Pancreas (tissue), 10 donors: ENCODE measurements around the gene POGLUT2. TPM values are rescaled to one million over a fixed set of nuclear protein-coding genes. Genes with fewer than 3 reads are reported as not detected.

ENCODE experiments used
- ATAC-seq, 4 donors: fragments of 200-7000 bp; cut with Tn5 transposase; one replicate each; pipeline versions ENCODE4 v1.8.0 to v1.9.1; 2020; ENCODE audit warnings: mild to moderate bottlenecking in 4 of 4, moderate library complexity in 4 of 4
- DNase-seq, 6 donors: peaks; one replicate each; pipeline ENCODE4 v3.0.0-alpha.2; 2020
- FAIRE-seq: peaks from 2 replicates; lab custom pipeline; 2012; peaks lifted over from hg19 to GRCh38; lab: Jason Lieb, UNC
- H3K27ac ChIP-seq, 4 donors: fragments of 200-600 bp; sonication (generic); 1 replicate in 3 of 4; 2 replicates in 1 of 4; pipeline versions ENCODE4 v1.5.0 to v1.8.0; 2020
- H3K27me3 ChIP-seq, 4 donors: fragments of 200-600 bp; one replicate each; pipeline ENCODE4 v1.8.0; 2021
- H3K36me3 ChIP-seq, 3 donors: fragments of 200-600 bp; sonication (generic) in 1 of 3; one replicate each; pipeline versions ENCODE4 v1.5.0 to v1.8.0; 2020 to 2021
- H3K4me1 ChIP-seq, 3 donors: fragments of 200-600 bp; one replicate each; pipeline ENCODE4 v1.8.0; 2021
- H3K4me3 ChIP-seq, 4 donors: fragments of 200-600 bp; sonication (generic) in 2 of 4; one replicate each; pipeline versions ENCODE4 v1.5.0 to v1.8.0; 2020 to 2021
- H3K9me3 ChIP-seq, 4 donors: fragments of 200-600 bp; one replicate each; pipeline ENCODE4 v1.8.0; 2021
- CTCF ChIP-seq, 4 donors: fragments of 200-600 bp; sonication (generic) in 3 of 4; IDR thresholded peaks; one replicate each; pipeline versions ENCODE4 v1.5.0 to v1.8.0; 2021; ENCODE audit warnings: antibody characterized with exemption in 4 of 4
- WGBS, 2 donors: extraction: QIAGEN DNeasy Blood & Tissue Kit; methylation state at CpG; one replicate each; pipeline ENCODE4 v1.1.7; 2013; 5-methylcytosine and 5-hydroxymethylcytosine counted together
- intact Hi-C, 3 donors: fragments of 100-400 bp; cut with DNase I; formaldehyde crosslinking; loops; one replicate each; pipeline versions ENCODE4 v1.11.1 to v1.14.2; 2022
- polyA plus RNA-seq, 2 donors: library from polyadenylated mRNA; stranded (reverse); fragments of 200-250 nt; gene quantifications; one replicate each; pipeline ENCODE4 v1.2.3, GENCODE V29; 2013
- total RNA-seq, 6 donors: library from RNA; stranded (reverse); fragmentation: NEBNext Ultra II Directional in 4 of 6; extraction: Animal tissue kit (Norgen Biotek cat#: 25700) in 4 of 6; gene quantifications; one replicate each; pipeline versions ENCODE4 v1.2.1 to v1.2.4, GENCODE V29; 2021 to 2023
- donor health status: healthy with polysubstance abuse.
- donor health status: DM: no; HTN: no; CAD: no; lungs with moderate emphysema.
- donor health status: DM: no; HTN: no; CAD: no.
- donor health status: control.
- donor health status: control.
- donor health status: Bipolar disorder and iron deficiency.
- donor health status: DM: yes; HTN: yes; CAD: no.
- donor health status: DM: no; HTN: no; CAD: no.
- donor health status: DM: no; HTN: no; CAD: no.
- donor health status: DM: yes; HTN: yes; CAD: no.

Gene POGLUT2
- total and polyA plus RNA-seq, 8 donors, result 0.60 to 4.2 (median 1.1) TPM

GRCh38 chr13:102817241-102817640, 18.5 kb upstream of the POGLUT2 start:
- no peaks in the 10 kb centered on the region for H3K27me3 ChIP-seq
- ATAC-seq (no peak), FAIRE-seq (no peak), DNase-seq (no peak)
- 67 to 96% methylated on average over 1 of the region's 1 CpG for WGBS, 2 donors
- peak overlapping the region in 1 of 4 donors; percentile 13 for H3K27ac ChIP-seq
- no peak for TF ChIP-seq CTCF (IDR thresholded peaks at IDR 0.05)
- no peaks in the 10 kb centered on the region for H3K9me3 ChIP-seq
- no peak overlapping the region for H3K4me3 ChIP-seq
- peaks cover 0 to 6% (median 3%) of the 10 kb centered on the region in 3 donors for H3K4me1 ChIP-seq
- peaks cover 0 to 16% (median 0%) of the 10 kb centered on the region in 3 donors for H3K36me3 ChIP-seq
- intact Hi-C loops, result no loop called here

- intact Hi-C loops, result no loop called here
- H3K4me3 ChIP-seq, result no peak overlapping the region
- H3K27me3 ChIP-seq, result no peaks in the 10 kb centered on the region
- H3K4me1 ChIP-seq, result peaks cover 0 to 6% (median 3%) of the 10 kb centered on the region in 3 donors
- no peaks in the 10 kb centered on the region for H3K9me3 ChIP-seq
- 65 to 66% methylated on average over 4 of the region's 4 CpGs for WGBS, 2 donors
- ATAC-seq (no peak), DNase-seq (no peak), FAIRE-seq (no peak)
- peaks cover 0 to 11% (median 0%) of the 10 kb centered on the region in 3 donors for H3K36me3 ChIP-seq
- TF ChIP-seq CTCF (IDR thresholded peaks at IDR 0.05), result no peak
- peak overlapping the region in 1 of 4 donors; percentile 8 for H3K27ac ChIP-seq
These were observed 17.9 kb upstream of the POGLUT2 start for GRCh38 chr13:102816708-102817107.

GRCh38 chr13:102815788-102816187, 17.0 kb upstream of the POGLUT2 start:
- no peaks in the 10 kb centered on the region for H3K9me3 ChIP-seq
- ATAC-seq (no peak), DNase-seq (no peak), FAIRE-seq (no peak)
- peaks cover 0 to 6% (median 3%) of the 10 kb centered on the region in 3 donors for H3K4me1 ChIP-seq
- 90 to 97% methylated on average over 5 of the region's 5 CpGs for WGBS, 2 donors
- H3K27me3 ChIP-seq, result no peaks in the 10 kb centered on the region
- H3K27ac ChIP-seq, result no peak overlapping the region
- H3K36me3 ChIP-seq, result peaks cover 0 to 1% (median 0%) of the 10 kb centered on the region in 3 donors
- H3K4me3 ChIP-seq, result no peak overlapping the region
- intact Hi-C loops, result no loop called here
- no peak for TF ChIP-seq CTCF (IDR thresholded peaks at IDR 0.05)

GRCh38 chr13:102814793-102815192, 16.0 kb upstream of the POGLUT2 start:
- no peak for TF ChIP-seq CTCF (IDR thresholded peaks at IDR 0.05)
- DNase-seq (no peak), ATAC-seq (no peak), FAIRE-seq (no peak)
- 80 to 84% methylated on average over 6 of the region's 6 CpGs for WGBS, 2 donors
- no peak overlapping the region for H3K4me3 ChIP-seq
- intact Hi-C loops, result no loop called here
- no peak overlapping the region for H3K27ac ChIP-seq
- no peaks in the 10 kb centered on the region for H3K36me3 ChIP-seq
- peaks cover 0 to 6% (median 3%) of the 10 kb centered on the region in 3 donors for H3K4me1 ChIP-seq
- no peaks in the 10 kb centered on the region for H3K9me3 ChIP-seq
- H3K27me3 ChIP-seq, result no peaks in the 10 kb centered on the region

GRCh38 chr13:102814025-102814607, 15.3 kb upstream of the POGLUT2 start:
- ATAC-seq, result no peak
- H3K4me1 ChIP-seq, result peaks cover 0 to 6% (median 3%) of the 10 kb centered on the region in 3 donors
- intact Hi-C loops, result no loop called here
- no peaks in the 10 kb centered on the region for H3K9me3 ChIP-seq
- no peaks in the 10 kb centered on the region for H3K27me3 ChIP-seq
- no peaks in the 10 kb centered on the region for H3K36me3 ChIP-seq
- no peak for FAIRE-seq
- no peak overlapping the region for H3K4me3 ChIP-seq
- 69 to 73% methylated on average over 7 of the region's 7 CpGs for WGBS, 2 donors
- no peak for DNase-seq
- no peak for TF ChIP-seq CTCF (IDR thresholded peaks at IDR 0.05)
- no peak overlapping the region for H3K27ac ChIP-seq
